Astrocyte (in vitro differentiated cells and primary cell): ENCODE measurements around the gene DCDC1.

ENCODE experiments used
- EZH2 ChIP-seq: IDR thresholded peaks from 2 replicates; pipeline ENCODE4 v1.6.1; 2012; ENCODE audit warnings: mild to moderate bottlenecking, low read length, inconsistent platforms; ENCODE audit not compliant: insufficient read depth
- TF ChIP-seq, protein P1 (sequence below): IDR thresholded peaks from 2 replicates; pipeline ENCODE4 v1.5.1; 2011; ENCODE audit warnings: low read depth, mild to moderate bottlenecking, inconsistent platforms, low read length, moderate library complexity; ENCODE audit not compliant: insufficient read depth

DNA sequence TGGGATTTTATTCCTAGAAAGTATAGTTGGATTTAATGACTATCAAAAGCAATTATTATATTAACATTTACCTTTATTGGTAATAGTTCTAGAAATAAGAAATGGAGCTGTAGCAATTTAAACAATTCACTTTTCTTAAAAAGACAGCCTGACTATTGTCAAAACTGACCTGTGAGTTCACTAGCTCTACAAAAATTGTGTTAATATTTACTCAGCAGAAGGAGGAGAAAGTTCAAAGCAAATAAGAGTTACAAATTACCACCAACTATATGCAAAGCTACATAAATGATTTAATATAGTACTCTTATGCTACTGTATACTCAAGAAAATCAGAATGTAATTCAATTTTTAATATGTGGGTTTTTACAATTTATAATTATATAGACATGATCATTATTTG, 310.0 kb downstream of the DCDC1 start:
- TF ChIP-seq EZH2: no peak
- TF ChIP-seq, protein P1, sequence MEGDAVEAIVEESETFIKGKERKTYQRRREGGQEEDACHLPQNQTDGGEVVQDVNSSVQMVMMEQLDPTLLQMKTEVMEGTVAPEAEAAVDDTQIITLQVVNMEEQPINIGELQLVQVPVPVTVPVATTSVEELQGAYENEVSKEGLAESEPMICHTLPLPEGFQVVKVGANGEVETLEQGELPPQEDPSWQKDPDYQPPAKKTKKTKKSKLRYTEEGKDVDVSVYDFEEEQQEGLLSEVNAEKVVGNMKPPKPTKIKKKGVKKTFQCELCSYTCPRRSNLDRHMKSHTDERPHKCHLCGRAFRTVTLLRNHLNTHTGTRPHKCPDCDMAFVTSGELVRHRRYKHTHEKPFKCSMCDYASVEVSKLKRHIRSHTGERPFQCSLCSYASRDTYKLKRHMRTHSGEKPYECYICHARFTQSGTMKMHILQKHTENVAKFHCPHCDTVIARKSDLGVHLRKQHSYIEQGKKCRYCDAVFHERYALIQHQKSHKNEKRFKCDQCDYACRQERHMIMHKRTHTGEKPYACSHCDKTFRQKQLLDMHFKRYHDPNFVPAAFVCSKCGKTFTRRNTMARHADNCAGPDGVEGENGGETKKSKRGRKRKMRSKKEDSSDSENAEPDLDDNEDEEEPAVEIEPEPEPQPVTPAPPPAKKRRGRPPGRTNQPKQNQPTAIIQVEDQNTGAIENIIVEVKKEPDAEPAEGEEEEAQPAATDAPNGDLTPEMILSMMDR: no peak
